Stimulated activated CD4-positive, alpha-beta T cell treated with anti-CD3 and anti-CD28 coated beads, TNF-alpha, amount 100 ng/mL, for 1 hour (primary cell): ENCODE measurements around the gene STXBP2.
A peak's percentile ranks its signal among the peaks of the same experiment; 100 is the strongest.

ENCODE experiments used
- DNase-seq, 3 donors: peaks; one replicate each; pipeline ENCODE4 v3.0.0-alpha.2; 2020; ENCODE audit warnings: low read depth in 3 of 3, low spot score in 1 of 3

The STXBP2 gene

GRCh38 chr19:7677669-7678311 lies 40.9 kb downstream of the STXBP2 start:
- no peak for DNase-seq

GRCh38 chr19:7678971-7679751 lies 42.3 kb downstream of the STXBP2 start:
- DNase-seq, result peak; percentile 33 to 46 (median 40)

- no peak for DNase-seq
Measured at GRCh38 chr19:7679771-7680605, 43.1 kb downstream of the STXBP2 start.

GRCh38 chr19:7680606-7681339 lies 43.9 kb downstream of the STXBP2 start, which contains the start of gene TRAPPC5:
Gene TRAPPC5 (plus strand): TSS chr19:7680833. CDS start chr19:7682254, 1,421 bp downstream.
- peak; percentile 66 to 84 (median 82) for DNase-seq

GRCh38 chr19:7681340-7682174 lies 44.6 kb downstream of the STXBP2 start:
- peak; percentile 56 to 71 (median 70) for DNase-seq

GRCh38 chr19:7682175-7682855 lies 45.4 kb downstream of the STXBP2 start:
- DNase-seq, result no peak

- DNase-seq, result no peak
Measured at GRCh38 chr19:7685546-7686445, 48.9 kb downstream of the STXBP2 start.

GRCh38 chr19:7687177-7687576 lies 50.3 kb downstream of the STXBP2 start:
- no peak for DNase-seq

GRCh38 chr19:7689165-7689564 lies 52.3 kb downstream of the STXBP2 start:
- no peak for DNase-seq

- DNase-seq, result no peak
Measured at GRCh38 chr19:7690779-7691258, 53.9 kb downstream of the STXBP2 start.

- DNase-seq, result no peak
Measured at GRCh38 chr19:7691497-7691896, 54.6 kb downstream of the STXBP2 start.

GRCh38 chr19:7692417-7693088 lies 55.6 kb downstream of the STXBP2 start:
- no peak for DNase-seq

- DNase-seq, result no peak
Measured at GRCh38 chr19:7694499-7694898, 57.6 kb downstream of the STXBP2 start.
